ENCODE measurements around the gene ZDHHC3.

Gene ZDHHC3

DNA sequence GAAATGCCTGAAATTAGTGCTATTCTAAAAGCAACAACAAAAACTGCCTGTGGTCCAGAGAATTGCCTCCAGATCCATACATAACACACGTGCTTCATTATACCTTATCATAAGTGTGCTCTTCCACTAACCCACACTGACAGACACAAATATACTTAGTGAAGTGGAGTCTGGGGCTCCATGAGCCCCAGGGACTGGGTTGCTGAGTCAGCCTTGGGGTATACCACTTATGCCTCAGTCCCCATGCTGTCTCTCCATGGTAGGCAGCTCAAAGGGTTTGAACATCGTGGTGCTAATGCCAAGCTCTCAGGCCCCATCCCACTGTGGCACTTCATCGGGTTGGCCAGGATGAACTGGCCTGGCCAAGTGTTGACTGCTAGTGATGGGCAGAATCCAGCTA, 10.8 kb downstream of the ZDHHC3 start:
- no peaks in the 10 kb centered on the region for H3K9me3 ChIP-seq (ENCODE audit: control insufficient read depth in 2 of 2, low read length in 2 of 2)
- H3K4me1 ChIP-seq (ENCODE audit: control insufficient read depth, insufficient read depth, low read length) = no peaks in the 10 kb centered on the region
- H3K27me3 ChIP-seq (ENCODE audit: control insufficient read depth in 1 of 2, insufficient read depth in 2 of 2, low read length in 2 of 2) = no peaks in the 10 kb centered on the region
- H3K36me3 ChIP-seq (ENCODE audit: control insufficient read depth in 2 of 2, insufficient read depth in 2 of 2, low read length in 2 of 2) = peaks cover 0 to 2% of the 10 kb centered on the region in 2 donors
- H3K9ac ChIP-seq (ENCODE audit: low read length in 2 of 2) = no peak overlapping the region
- no peak overlapping the region for H3K27ac ChIP-seq (ENCODE audit: low read length)
- H3K4me3 ChIP-seq (ENCODE audit: low read length in 2 of 2) = no peak overlapping the region

DNA sequence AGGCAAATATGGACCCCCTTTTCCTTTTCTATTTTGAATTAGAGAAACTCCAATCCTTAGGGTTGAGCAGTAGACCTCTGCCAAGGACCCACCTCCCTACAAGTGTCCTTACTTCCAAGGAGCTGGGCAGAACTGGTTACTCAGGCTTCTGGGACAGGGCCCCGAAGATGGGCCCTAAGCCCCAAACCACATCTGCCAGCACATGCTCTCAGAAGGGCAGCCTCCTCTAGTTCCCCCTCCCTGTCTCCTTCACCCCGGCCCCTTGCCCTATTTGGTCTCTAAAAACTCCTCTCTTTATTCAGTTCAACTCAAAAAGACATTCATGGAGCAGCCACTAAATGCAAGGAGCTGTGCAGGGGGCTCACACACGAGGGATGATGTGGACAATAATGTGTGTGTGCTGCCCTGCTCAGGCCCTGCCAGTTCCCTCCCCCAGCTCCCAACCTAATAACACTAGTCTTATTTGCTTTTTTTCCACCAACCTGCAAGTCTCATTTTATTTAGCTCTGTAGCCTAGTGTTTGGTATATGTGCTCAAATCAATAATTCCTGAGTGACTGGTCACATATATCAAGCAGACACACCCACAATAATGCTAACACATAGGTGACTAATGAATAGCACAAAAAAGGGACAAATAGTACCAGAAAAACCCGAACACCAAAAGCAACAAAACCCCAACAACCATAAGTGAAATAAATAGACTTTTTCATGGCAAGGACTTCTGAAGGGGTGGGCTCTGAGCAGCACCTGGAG, 12.2 kb downstream of the ZDHHC3 start:
- Histone ChIP-seq H3K4me3 (ENCODE audit: low read length in 2 of 2) (no peak overlapping the region), H3K4me1 (ENCODE audit: control insufficient read depth, insufficient read depth, low read length) (no peaks in the 10 kb centered on the region), H3K36me3 (ENCODE audit: control insufficient read depth in 2 of 2, insufficient read depth in 2 of 2, low read length in 2 of 2) (peaks cover 5 to 7% of the 10 kb centered on the region in 2 donors), H3K27me3 (ENCODE audit: control insufficient read depth in 1 of 2, insufficient read depth in 2 of 2, low read length in 2 of 2) (no peaks in the 10 kb centered on the region), H3K27ac (ENCODE audit: low read length) (no peak overlapping the region), H3K9me3 (ENCODE audit: control insufficient read depth in 2 of 2, low read length in 2 of 2) (no peaks in the 10 kb centered on the region), H3K9ac (ENCODE audit: low read length in 2 of 2) (no peak overlapping the region)

DNA sequence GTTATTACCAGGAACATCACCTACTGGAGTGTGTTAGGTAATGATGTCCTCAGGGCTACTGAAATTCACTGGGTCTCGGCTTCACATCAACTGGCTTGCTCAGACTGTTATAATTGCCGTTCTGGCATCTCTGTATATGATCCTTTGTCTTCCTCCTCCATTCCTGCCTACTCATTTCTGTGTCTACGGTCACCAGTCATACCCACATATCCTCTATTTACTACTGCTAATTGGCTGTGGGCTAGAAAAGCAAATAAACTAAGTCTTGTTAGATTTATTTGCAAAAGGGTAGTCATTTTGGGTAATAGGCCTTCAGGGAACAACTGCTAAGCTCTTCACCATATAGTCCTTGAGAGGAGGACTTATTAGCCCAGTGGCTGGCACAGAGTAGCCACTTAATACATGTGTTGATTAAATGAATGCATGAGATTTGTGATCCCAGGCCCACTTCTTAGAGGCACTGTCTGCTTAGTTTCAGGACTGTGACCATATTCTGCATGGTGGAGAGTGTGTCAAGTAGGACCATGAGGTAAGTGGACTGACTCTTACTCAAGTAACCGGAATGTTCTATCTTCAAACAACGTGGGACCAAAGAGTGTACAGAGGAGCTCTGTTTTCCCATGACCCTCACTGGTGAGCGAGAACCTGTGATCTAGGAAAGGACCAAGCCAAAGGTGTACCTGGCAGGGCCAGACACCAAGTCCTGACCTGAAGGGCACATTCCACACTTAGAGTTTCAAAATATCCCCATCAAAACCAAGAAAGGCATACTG, 13.2 kb downstream of the ZDHHC3 start:
- H3K4me1 ChIP-seq (ENCODE audit: control insufficient read depth, insufficient read depth, low read length) = no peaks in the 10 kb centered on the region
- H3K27ac ChIP-seq (ENCODE audit: low read length) = no peak overlapping the region
- no peak overlapping the region for H3K9ac ChIP-seq (ENCODE audit: low read length in 2 of 2)
- H3K9me3 ChIP-seq (ENCODE audit: control insufficient read depth in 2 of 2, low read length in 2 of 2) = no peaks in the 10 kb centered on the region
- no peaks in the 10 kb centered on the region for H3K27me3 ChIP-seq (ENCODE audit: control insufficient read depth in 1 of 2, insufficient read depth in 2 of 2, low read length in 2 of 2)
- no peak overlapping the region for H3K4me3 ChIP-seq (ENCODE audit: low read length in 2 of 2)
- H3K36me3 ChIP-seq (ENCODE audit: control insufficient read depth in 2 of 2, insufficient read depth in 2 of 2, low read length in 2 of 2) = peaks cover 12 to 15% of the 10 kb centered on the region in 2 donors

DNA sequence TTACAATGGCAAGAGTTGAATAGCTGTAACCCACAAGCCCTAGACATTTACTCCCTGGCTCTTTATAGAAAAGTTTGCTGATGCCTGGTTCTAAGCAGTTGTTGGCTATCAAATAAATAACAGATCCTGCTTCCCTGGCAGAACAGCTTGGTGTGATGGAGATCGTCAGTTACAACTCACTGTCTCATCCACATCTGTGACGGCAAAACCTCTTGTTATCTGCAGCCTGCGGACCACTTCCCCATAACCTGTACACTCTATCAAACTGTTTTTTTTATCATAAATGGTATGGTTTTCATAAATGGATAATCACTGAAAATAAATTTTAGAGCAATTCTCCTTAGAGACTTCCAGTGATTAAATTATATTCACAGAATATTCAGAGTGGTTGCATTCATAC, 14.1 kb downstream of the ZDHHC3 start:
- H3K9ac ChIP-seq (ENCODE audit: low read length in 2 of 2) = no peak overlapping the region

DNA sequence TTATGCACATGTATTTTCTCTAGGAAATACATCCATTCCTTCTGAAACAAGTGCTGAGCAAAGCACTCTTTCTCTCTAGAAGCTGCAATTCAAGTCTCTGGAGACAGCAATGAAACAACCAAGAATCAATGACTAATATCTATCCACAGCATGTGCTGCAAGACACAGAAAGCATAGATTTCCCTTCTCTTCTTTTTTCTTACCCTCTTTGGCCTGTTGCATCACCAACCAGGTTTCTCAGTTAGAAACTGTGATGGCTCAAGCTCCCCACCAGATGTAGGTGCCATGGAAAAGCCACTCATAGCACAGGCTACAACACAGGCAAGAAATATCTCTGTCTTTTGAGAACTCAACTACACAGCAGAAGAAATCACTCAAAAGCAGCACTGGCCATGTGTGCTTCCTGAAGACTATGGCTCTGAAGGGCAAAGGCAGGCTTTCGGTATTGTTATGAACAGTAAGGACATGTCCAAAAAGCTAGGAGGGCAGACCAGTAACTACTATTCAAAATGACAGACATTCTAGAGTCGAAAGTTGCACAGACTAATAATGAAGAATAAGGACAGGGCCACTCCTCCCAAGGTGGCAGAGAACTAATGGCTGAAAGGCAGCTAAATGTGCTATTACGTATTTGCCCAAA, 15.5 kb downstream of the ZDHHC3 start:
- no peak overlapping the region for H3K4me3 ChIP-seq (ENCODE audit: low read length in 2 of 2)
- H3K27me3 ChIP-seq (ENCODE audit: control insufficient read depth in 1 of 2, insufficient read depth in 2 of 2, low read length in 2 of 2) = no peaks in the 10 kb centered on the region
- no peaks in the 10 kb centered on the region for H3K9me3 ChIP-seq (ENCODE audit: control insufficient read depth in 2 of 2, low read length in 2 of 2)
- H3K4me1 ChIP-seq (ENCODE audit: control insufficient read depth, insufficient read depth, low read length) = no peaks in the 10 kb centered on the region
- no peak overlapping the region for H3K9ac ChIP-seq (ENCODE audit: low read length in 2 of 2)
- no peak overlapping the region for H3K27ac ChIP-seq (ENCODE audit: low read length)
- peaks cover 13 to 27% of the 10 kb centered on the region in 2 donors for H3K36me3 ChIP-seq (ENCODE audit: control insufficient read depth in 2 of 2, insufficient read depth in 2 of 2, low read length in 2 of 2)

More for the DNA sequence above, 14.1 kb downstream of the ZDHHC3 start:
- Histone ChIP-seq H3K4me1 (ENCODE audit: control insufficient read depth, insufficient read depth, low read length) (no peaks in the 10 kb centered on the region), H3K27me3 (ENCODE audit: control insufficient read depth in 1 of 2, insufficient read depth in 2 of 2, low read length in 2 of 2) (no peaks in the 10 kb centered on the region), H3K27ac (ENCODE audit: low read length) (no peak overlapping the region), H3K9me3 (ENCODE audit: control insufficient read depth in 2 of 2, low read length in 2 of 2) (no peaks in the 10 kb centered on the region), H3K36me3 (ENCODE audit: control insufficient read depth in 2 of 2, insufficient read depth in 2 of 2, low read length in 2 of 2) (peaks cover 13 to 21% of the 10 kb centered on the region in 2 donors), H3K4me3 (ENCODE audit: low read length in 2 of 2) (no peak overlapping the region)

DNA sequence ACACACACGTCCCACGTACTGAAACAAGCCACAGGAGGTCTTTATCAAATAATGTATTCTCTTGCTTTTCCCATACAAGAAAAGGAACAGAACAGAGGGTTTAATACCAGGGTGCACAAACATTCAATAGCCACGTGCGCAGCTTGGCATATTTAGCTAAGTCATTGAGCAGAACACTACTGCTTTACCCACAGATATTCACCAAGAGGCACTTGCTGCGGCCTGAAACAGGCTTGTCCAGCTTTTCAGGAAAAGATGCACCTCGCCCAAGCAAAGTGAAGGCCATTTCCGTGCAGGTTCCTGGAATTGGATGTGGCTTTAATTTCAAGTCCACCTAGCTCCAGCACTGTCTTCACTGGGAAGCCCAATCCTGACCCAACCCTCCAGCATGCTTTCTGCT, 17.6 kb downstream of the ZDHHC3 start:
- no peak overlapping the region for H3K27ac ChIP-seq (ENCODE audit: low read length)
- H3K4me1 ChIP-seq (ENCODE audit: control insufficient read depth, insufficient read depth, low read length) = no peaks in the 10 kb centered on the region
- peaks cover 13 to 29% of the 10 kb centered on the region in 2 donors for H3K36me3 ChIP-seq (ENCODE audit: control insufficient read depth in 2 of 2, insufficient read depth in 2 of 2, low read length in 2 of 2)
- no peak overlapping the region for H3K9ac ChIP-seq (ENCODE audit: low read length in 2 of 2)
- no peaks in the 10 kb centered on the region for H3K27me3 ChIP-seq (ENCODE audit: control insufficient read depth in 1 of 2, insufficient read depth in 2 of 2, low read length in 2 of 2)
- no peak overlapping the region for H3K4me3 ChIP-seq (ENCODE audit: low read length in 2 of 2)
- no peaks in the 10 kb centered on the region for H3K9me3 ChIP-seq (ENCODE audit: control insufficient read depth in 2 of 2, low read length in 2 of 2)

DNA sequence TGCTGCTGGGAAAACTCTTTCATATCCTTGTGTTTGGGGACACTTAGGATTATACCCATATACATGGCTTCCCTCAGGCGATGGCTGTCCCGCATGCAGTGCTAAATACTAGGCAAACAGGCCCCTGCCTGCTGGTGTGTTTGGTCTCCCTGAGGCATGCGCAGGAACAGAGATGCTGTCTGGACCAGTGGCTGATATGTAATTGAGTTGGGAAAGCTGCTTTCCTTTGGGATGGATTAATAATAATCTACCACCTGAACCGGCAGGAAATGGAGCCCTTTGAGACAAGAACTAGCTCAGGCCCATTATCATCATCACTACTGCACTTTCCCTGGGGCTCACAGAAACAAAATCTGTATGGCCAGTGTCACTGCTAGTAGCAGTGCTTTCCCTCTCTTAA, 18.0 kb downstream of the ZDHHC3 start:
- peaks cover 13 to 29% of the 10 kb centered on the region in 2 donors for H3K36me3 ChIP-seq (ENCODE audit: control insufficient read depth in 2 of 2, insufficient read depth in 2 of 2, low read length in 2 of 2)
- no peak overlapping the region for H3K4me3 ChIP-seq (ENCODE audit: low read length in 2 of 2)
- H3K27ac ChIP-seq (ENCODE audit: low read length) = no peak overlapping the region
- H3K4me1 ChIP-seq (ENCODE audit: control insufficient read depth, insufficient read depth, low read length) = no peaks in the 10 kb centered on the region
- no peaks in the 10 kb centered on the region for H3K27me3 ChIP-seq (ENCODE audit: control insufficient read depth in 1 of 2, insufficient read depth in 2 of 2, low read length in 2 of 2)
- no peaks in the 10 kb centered on the region for H3K9me3 ChIP-seq (ENCODE audit: control insufficient read depth in 2 of 2, low read length in 2 of 2)
- H3K9ac ChIP-seq (ENCODE audit: low read length in 2 of 2) = no peak overlapping the region

DNA sequence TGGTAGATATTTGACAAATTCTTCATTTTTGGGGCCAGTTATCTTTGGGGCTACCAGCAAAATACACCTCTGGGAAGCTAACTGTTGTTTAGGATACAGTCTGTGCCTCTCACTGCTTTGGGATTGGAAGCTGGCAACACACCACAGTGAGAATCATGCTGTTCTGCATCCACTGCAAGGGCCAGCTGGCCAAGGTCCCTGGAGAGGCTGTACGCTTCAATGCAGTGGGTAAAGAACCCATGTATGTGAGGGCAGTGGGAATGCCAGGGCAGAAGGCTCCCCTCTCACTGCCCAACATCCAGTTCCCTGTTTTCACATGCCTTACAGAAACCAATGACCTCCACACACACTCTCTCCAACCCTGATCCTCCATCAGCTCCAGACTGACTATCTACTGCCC, 20.1 kb downstream of the ZDHHC3 start:
- Histone ChIP-seq H3K36me3 (ENCODE audit: control insufficient read depth in 2 of 2, insufficient read depth in 2 of 2, low read length in 2 of 2) (peaks cover 13 to 29% of the 10 kb centered on the region in 2 donors), H3K9ac (ENCODE audit: low read length in 2 of 2) (no peak overlapping the region), H3K4me3 (ENCODE audit: low read length in 2 of 2) (no peak overlapping the region), H3K4me1 (ENCODE audit: control insufficient read depth, insufficient read depth, low read length) (no peaks in the 10 kb centered on the region), H3K27ac (ENCODE audit: low read length) (no peak overlapping the region), H3K9me3 (ENCODE audit: control insufficient read depth in 2 of 2, low read length in 2 of 2) (no peaks in the 10 kb centered on the region), H3K27me3 (ENCODE audit: control insufficient read depth in 1 of 2, insufficient read depth in 2 of 2, low read length in 2 of 2) (no peaks in the 10 kb centered on the region)

DNA sequence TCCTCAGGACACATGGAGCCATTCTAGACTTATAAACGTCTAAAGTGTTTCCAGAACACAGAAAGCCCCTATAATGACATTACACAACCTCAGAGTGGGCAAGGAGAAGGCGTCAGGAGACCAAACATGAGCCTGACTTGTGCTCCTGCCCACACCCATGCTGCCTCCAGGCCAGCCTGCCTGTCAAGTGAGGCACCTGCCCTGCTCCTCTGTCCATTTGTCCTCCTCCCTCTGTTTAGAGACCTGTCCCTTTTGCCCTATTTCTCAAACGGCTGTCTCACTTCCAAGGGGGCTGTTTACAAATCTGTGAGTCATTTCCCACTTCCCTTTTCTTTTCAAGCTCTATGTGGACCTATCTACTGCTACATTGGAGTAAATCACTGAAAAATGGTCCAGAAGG, 21.0 kb downstream of the ZDHHC3 start:
- H3K4me1 ChIP-seq (ENCODE audit: control insufficient read depth, insufficient read depth, low read length) = peaks cover 2% of the 10 kb centered on the region
- H3K9ac ChIP-seq (ENCODE audit: low read length in 2 of 2) = no peak overlapping the region
- no peaks in the 10 kb centered on the region for H3K27me3 ChIP-seq (ENCODE audit: control insufficient read depth in 1 of 2, insufficient read depth in 2 of 2, low read length in 2 of 2)
- H3K4me3 ChIP-seq (ENCODE audit: low read length in 2 of 2) = no peak overlapping the region
- H3K36me3 ChIP-seq (ENCODE audit: control insufficient read depth in 2 of 2, insufficient read depth in 2 of 2, low read length in 2 of 2) = peaks cover 13 to 27% of the 10 kb centered on the region in 2 donors
- no peak overlapping the region for H3K27ac ChIP-seq (ENCODE audit: low read length)
- H3K9me3 ChIP-seq (ENCODE audit: control insufficient read depth in 2 of 2, low read length in 2 of 2) = no peaks in the 10 kb centered on the region

DNA sequence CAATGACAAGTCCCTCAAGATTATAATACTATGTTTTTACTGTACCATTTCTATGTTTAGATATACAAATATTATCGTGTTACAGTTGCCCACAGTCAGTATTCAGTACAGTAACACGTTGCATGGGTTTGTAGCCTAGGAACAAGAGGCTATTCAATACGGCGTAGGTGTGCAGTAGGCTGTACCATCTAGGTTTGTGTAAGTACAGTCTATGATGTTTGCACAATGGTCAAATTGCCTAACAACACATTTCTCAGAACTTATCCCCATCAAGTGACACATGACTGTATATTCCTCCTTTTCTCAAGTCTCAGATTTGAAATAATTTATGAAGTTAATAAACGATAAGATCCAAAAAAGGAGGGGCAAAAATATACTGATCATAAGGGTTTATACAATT, 21.7 kb downstream of the ZDHHC3 start:
- Histone ChIP-seq H3K4me1 (ENCODE audit: control insufficient read depth, insufficient read depth, low read length) (peaks cover 2% of the 10 kb centered on the region), H3K27ac (ENCODE audit: low read length) (no peak overlapping the region), H3K27me3 (ENCODE audit: control insufficient read depth in 1 of 2, insufficient read depth in 2 of 2, low read length in 2 of 2) (no peaks in the 10 kb centered on the region), H3K4me3 (ENCODE audit: low read length in 2 of 2) (no peak overlapping the region), H3K9ac (ENCODE audit: low read length in 2 of 2) (no peak overlapping the region), H3K9me3 (ENCODE audit: control insufficient read depth in 2 of 2, low read length in 2 of 2) (no peaks in the 10 kb centered on the region), H3K36me3 (ENCODE audit: control insufficient read depth in 2 of 2, insufficient read depth in 2 of 2, low read length in 2 of 2) (peaks cover 13 to 27% of the 10 kb centered on the region in 2 donors)

All from stomach smooth muscle (tissue), 2 donors.